NOMO-1 (cell line): Measurements from ENCODE around the gene TMEM82.
"Not testable (repeated sequence)": the region's sequence is repeated elsewhere in the genome, so short reads cannot be mapped to it uniquely, and the experiment has no call there.

Experiments
- DNase-seq, 2 experiments: peaks; one replicate each; lab custom pipeline; 2025; ENCODE audit not compliant: unreplicated experiment in 2 of 2; lab: John Stamatoyannopoulos, UW

The TMEM82 gene

GRCh38 chr1:15742339-15742801 is at the start of gene TMEM82:
Gene TMEM82 (plus strand): TSS chr1:15742499. CDS start chr1:15742560, 61 bp downstream.
- DNase-seq = no peak

- DNase-seq = no peak
Measured at GRCh38 chr1:15693371-15693770, 48.9 kb upstream of the TMEM82 start.

- DNase-seq = peak; percentile 82 to 86
Measured at GRCh38 chr1:15696956-15697521, 45.3 kb upstream of the TMEM82 start.

GRCh38 chr1:15698201-15698600 is 44.1 kb upstream of the TMEM82 start:
- DNase-seq = no peak

GRCh38 chr1:15699321-15699720 is 43.0 kb upstream of the TMEM82 start:
- DNase-seq = not testable (repeated sequence)

- no peak for DNase-seq
Measured at GRCh38 chr1:15700508-15700907, 41.8 kb upstream of the TMEM82 start.

- no peak for DNase-seq
Measured at GRCh38 chr1:15701784-15702183, 40.5 kb upstream of the TMEM82 start.

GRCh38 chr1:15702722-15703550 is 39.4 kb upstream of the TMEM82 start:
- no peak for DNase-seq

- no peak for DNase-seq
Measured at GRCh38 chr1:15703562-15703961, 38.7 kb upstream of the TMEM82 start.

GRCh38 chr1:15704526-15705183 is 37.6 kb upstream of the TMEM82 start:
- no peak for DNase-seq

- DNase-seq = no peak
Measured at GRCh38 chr1:15705184-15705566, 37.1 kb upstream of the TMEM82 start.

GRCh38 chr1:15706751-15707150 is 35.5 kb upstream of the TMEM82 start:
- DNase-seq = no peak

- no peak for DNase-seq
Measured at GRCh38 chr1:15707239-15707925, 34.9 kb upstream of the TMEM82 start.

- DNase-seq = no peak
Measured at GRCh38 chr1:15708486-15709137, 33.7 kb upstream of the TMEM82 start.

GRCh38 chr1:15709226-15709625 is 33.1 kb upstream of the TMEM82 start:
- no peak for DNase-seq

GRCh38 chr1:15712168-15712567 is 30.1 kb upstream of the TMEM82 start:
- DNase-seq = no peak

- DNase-seq = no peak
Measured at GRCh38 chr1:15714406-15715136, 27.7 kb upstream of the TMEM82 start.

GRCh38 chr1:15717418-15718125 is 24.7 kb upstream of the TMEM82 start:
- DNase-seq = no peak

- DNase-seq = no peak
Measured at GRCh38 chr1:15718199-15718601, 24.1 kb upstream of the TMEM82 start.
